GM12874 (cell line): Measurements from ENCODE around the gene RAPSN.

ENCODE experiments used
- TF ChIP-seq, protein P1 (sequence below): IDR thresholded peaks from 2 replicates; pipeline ENCODE4 v1.5.1; 2011; ENCODE audit warnings: low read depth, mild to moderate bottlenecking, control low read depth, low read length, moderate library complexity; ENCODE audit not compliant: insufficient read depth

RAPSN gene

DNA sequence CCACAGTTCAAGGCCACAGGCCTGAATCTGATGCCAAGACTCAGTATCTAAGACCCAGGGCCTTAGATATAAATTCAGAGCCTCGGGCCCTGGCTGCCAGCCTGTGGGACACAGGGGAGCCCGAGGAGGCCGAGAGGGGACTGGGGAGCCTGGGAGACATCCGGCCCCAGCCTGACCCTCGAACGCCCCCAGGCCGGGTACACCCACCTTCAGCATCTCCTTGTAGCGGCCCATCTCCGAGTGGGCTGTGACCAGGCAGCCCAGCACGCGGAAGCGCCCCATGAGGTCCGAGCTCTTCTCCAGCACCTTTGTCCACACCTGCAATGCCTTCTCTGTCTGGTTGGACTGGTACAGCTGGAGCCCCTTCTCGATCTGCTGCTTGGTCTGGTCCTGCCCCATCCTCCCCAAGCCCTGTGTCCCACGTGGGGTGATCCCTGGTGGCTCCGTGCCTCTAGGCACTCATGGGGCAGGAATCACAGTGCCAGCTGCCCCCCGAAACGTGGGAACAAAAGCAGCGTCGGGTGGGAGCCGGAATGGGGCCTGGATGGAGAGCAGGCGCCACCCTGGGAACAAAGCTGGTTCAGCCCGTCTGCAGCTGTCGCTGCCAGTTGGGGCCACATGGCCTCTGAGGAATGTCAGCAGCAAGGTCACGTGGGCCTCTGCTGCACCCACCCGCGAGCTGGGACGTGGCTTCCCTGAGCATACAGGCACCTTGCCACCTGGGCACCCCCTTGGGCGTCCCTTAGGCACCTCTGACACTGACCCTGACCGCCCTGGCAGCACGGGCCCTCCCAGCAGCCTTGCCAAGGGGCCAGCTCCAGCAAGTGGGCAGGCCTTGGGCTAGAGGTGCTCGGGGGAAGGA is at the start of gene RAPSN:
TSS of gene RAPSN (minus strand) at position 571 of the 862 bp plus-strand sequence. CDS start at position 399, 172 bp downstream.
- TF ChIP-seq, protein P1, sequence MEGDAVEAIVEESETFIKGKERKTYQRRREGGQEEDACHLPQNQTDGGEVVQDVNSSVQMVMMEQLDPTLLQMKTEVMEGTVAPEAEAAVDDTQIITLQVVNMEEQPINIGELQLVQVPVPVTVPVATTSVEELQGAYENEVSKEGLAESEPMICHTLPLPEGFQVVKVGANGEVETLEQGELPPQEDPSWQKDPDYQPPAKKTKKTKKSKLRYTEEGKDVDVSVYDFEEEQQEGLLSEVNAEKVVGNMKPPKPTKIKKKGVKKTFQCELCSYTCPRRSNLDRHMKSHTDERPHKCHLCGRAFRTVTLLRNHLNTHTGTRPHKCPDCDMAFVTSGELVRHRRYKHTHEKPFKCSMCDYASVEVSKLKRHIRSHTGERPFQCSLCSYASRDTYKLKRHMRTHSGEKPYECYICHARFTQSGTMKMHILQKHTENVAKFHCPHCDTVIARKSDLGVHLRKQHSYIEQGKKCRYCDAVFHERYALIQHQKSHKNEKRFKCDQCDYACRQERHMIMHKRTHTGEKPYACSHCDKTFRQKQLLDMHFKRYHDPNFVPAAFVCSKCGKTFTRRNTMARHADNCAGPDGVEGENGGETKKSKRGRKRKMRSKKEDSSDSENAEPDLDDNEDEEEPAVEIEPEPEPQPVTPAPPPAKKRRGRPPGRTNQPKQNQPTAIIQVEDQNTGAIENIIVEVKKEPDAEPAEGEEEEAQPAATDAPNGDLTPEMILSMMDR = no peak

DNA sequence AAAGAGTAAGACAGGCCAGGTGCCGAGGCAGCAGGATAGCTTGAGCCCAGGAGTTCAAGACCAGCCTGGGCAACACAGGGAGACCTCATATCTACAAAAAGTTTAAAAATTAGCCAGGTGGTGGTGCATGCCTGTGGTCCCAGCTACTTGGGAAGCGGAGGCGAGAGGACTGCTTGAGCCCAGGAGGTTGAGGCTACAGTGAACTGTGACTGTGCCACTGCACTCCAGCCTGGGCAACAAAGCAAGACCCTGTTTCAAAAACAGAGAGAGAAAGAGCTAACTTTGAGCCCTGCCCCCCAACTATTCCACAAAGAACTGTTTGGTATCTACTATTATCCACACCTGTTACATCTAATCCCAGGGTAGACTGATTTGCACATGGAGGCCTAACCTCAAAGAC is 49.2 kb upstream of the RAPSN start:
- TF ChIP-seq, protein P1 = no peak

DNA sequence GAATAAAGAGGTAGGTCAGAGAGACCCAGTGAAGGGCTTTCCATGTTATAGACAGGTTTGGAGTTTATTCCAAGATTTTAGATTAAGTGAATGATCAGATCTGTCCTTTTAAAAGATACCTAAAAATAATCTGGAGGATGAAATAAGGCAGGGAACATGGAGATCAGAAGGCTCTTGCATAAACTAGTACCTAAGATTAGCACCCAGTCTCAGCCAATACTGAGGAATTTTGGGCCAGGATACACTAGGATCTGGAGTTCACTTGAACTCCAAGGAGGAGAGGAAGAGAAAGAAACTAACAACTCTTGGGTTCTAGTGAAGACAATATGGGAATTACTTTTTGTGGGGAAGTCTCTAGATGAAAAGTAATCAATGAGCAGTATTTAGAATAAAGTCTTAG is 47.9 kb upstream of the RAPSN start:
- TF ChIP-seq, protein P1 = no peak

DNA sequence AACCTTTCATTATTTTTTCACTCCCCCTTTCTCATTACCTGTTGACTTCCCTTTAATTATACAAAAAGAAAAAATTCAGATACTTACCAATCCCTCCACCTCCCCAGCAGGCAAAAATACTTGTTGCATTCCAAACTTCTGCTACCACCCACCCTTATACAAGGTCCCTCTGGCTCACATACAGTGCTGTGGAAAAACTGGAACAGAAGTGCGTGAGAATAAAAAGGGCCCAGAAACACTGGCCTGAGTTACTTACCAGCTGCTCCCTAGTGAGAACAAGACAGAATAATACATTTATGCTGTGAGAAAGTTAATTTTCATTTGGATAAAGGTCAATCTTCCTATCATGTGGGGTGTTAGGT is 46.9 kb upstream of the RAPSN start:
- TF ChIP-seq, protein P1 = no peak

DNA sequence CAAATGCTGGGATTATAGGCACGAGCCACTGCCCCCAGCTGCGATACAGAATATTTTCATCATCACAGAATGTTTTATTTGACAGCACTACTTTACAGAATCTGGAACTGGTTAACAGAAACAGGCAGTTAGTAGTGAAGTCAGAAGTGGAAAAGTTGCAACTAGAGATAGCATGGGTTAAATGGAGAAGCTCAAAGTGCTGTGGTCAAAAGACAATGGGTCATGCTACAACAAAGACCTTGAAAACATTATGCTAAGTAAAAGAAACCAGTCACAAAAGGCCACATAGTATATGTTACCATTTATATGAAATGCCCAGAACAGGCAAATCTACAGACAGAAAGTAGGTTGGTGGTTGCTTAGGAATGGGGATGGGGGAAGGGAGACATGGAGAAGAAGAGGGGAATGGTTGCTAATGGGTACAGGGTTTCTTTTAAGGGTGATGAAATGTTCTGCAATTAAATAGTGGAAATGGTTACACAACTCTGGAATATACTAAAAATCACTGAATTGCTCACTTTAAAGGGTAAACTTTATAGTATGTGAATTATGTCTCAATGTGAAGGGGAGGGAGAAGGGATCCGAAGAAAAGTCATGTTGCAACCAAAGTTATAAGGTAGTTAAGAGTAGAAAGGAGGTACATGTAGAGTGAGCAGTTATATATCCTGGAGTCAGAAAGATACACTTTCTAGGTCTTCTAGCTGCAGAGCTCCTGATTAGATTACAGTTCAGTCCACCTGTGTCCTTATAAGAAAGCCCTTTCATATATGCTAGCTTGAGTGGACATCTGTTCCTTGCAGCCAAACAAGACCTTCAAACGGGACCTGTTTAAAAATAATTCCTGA is 46.3 kb upstream of the RAPSN start:
- TF ChIP-seq, protein P1 = no peak

DNA sequence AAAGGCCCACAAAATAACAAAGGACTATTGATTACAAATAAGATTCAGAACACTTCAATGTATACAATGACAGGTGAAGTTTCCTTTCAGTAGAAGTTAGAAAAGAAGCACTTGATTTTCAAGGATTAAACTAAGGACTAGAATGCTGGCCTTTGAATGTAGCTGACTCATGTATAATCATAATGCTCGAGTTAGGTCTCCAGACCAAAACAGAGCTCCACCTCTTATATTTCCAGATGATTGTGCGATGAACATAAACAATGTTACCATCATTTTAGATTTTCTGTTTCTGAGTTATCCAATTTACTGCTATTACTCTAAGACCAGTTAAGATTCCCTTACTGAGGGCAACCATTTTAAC is 40.4 kb upstream of the RAPSN start:
- TF ChIP-seq, protein P1 = no peak

DNA sequence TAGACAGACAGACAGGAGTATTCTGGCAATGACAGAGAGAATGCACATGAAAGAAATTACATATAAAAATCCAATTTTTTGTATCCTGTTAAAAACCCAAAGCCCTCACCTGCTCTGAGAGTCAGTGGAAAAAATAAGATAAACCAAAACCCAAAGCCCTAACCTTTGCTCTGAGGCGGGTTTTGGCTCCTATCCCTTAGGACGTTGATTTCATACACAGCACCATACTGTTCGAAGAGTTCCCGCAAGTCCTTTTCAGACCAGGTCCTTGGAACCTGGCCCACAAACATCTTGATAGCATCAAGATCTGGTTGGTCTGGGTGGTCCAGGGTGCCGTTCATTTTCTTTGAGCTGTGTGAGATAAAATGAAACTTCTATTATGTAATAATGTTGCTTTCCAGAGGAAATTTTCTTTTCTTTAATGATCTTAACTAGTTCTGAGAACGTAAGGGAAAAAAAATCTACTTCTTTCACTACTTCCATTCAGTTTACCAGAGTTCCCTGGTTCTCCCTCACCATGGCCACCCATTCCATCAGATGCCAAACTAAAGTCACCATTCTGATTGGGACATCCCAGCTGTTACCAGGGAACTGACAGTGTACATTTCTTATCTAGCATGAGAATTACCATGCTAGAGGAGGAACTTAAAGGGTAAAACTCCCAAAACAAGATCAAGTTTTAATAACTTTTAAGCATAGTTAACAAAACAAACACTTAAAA is 39.9 kb upstream of the RAPSN start:
- TF ChIP-seq, protein P1 = no peak
